T-helper 22 cell (primary cell): ENCODE measurements around the gene MLF2.

Experiments used
- DNase-seq: peaks from one replicate; pipeline ENCODE4 v3.0.0-alpha.2; 2020; ENCODE audit warnings: low read depth

Gene MLF2

GRCh38 chr12:6778217-6778573, 25.3 kb upstream of the MLF2 start:
- DNase-seq, result no peak

GRCh38 chr12:6777386-6777785, 24.4 kb upstream of the MLF2 start:
- no peak for DNase-seq

GRCh38 chr12:6775185-6776174, 22.5 kb upstream of the MLF2 start:
- no peak for DNase-seq

GRCh38 chr12:6774499-6775062, 21.6 kb upstream of the MLF2 start:
- no peak for DNase-seq

- no peak for DNase-seq
Observed at GRCh38 chr12:6773590-6774351, 20.8 kb upstream of the MLF2 start.

GRCh38 chr12:6772726-6773589, 20.0 kb upstream of the MLF2 start:
- DNase-seq, result no peak

GRCh38 chr12:6772331-6772695, 19.4 kb upstream of the MLF2 start, which contains the start of gene LAG3:
Gene LAG3 (plus strand): TSS chr12:6772520. CDS start chr12:6772853, 333 bp downstream.
- DNase-seq, result no peak

GRCh38 chr12:6771509-6772330, 18.8 kb upstream of the MLF2 start:
- DNase-seq, result no peak

GRCh38 chr12:6771091-6771495, 18.2 kb upstream of the MLF2 start:
- DNase-seq, result no peak

- DNase-seq, result no peak
Observed at GRCh38 chr12:6770600-6770999, 17.7 kb upstream of the MLF2 start.

- no peak for DNase-seq
Observed at GRCh38 chr12:6770094-6770493, 17.2 kb upstream of the MLF2 start.

- DNase-seq, result no peak
Observed at GRCh38 chr12:6769666-6770065, 16.7 kb upstream of the MLF2 start.

GRCh38 chr12:6768990-6769389, 16.0 kb upstream of the MLF2 start:
- no peak for DNase-seq

- DNase-seq, result no peak
Observed at GRCh38 chr12:6768437-6768914, 15.5 kb upstream of the MLF2 start.

GRCh38 chr12:6767353-6768319, 14.7 kb upstream of the MLF2 start:
- DNase-seq, result no peak

GRCh38 chr12:6766651-6767349, 13.9 kb upstream of the MLF2 start:
- peak; percentile 22 for DNase-seq

GRCh38 chr12:6765634-6766581, 13.0 kb upstream of the MLF2 start, which contains the start of gene PTMS:
Gene PTMS (plus strand): TSS chr12:6766363. CDS start chr12:6766706, 343 bp downstream.
- DNase-seq, result no peak
